ENCODE data around the gene PPP2R2C.

Gene PPP2R2C

DNA sequence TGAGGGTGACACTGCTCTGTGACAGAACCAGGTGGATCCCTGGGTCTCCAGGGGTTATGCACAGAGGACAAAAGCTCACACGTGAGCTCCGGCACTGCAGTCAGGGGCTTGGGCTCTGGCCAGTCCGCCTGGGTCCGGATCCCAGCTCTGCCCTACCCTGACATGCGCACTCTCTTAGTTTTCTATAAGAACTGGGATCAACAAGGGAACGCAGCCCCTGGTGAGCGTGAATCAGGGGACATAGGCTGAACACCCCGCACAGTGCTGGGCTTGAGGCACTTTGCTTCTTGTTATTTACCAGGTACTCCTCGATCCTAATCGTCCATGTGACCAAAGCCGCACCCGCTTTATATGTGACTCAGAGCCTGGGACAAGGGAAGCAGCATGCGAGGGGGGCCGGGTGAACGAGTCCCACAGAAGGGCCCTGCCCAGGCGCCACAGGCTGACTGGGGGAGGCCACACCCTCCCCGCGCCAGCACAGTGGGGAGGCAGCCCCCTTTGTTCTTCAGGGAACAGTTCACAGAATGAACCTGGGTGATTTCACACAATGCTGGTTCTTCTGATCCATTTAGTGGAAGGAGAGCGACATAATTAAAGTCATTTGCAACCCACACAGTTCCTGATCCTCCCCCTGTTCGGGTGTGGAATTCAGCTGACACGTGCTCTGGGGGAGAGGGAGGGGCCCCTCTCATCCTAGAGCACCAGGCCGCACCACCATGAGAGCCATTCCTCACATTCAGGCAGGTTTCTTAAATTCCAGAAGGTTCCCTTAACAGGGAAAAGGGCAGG is 147.2 kb downstream of the PPP2R2C start:
- DNase-seq = no peak

DNA sequence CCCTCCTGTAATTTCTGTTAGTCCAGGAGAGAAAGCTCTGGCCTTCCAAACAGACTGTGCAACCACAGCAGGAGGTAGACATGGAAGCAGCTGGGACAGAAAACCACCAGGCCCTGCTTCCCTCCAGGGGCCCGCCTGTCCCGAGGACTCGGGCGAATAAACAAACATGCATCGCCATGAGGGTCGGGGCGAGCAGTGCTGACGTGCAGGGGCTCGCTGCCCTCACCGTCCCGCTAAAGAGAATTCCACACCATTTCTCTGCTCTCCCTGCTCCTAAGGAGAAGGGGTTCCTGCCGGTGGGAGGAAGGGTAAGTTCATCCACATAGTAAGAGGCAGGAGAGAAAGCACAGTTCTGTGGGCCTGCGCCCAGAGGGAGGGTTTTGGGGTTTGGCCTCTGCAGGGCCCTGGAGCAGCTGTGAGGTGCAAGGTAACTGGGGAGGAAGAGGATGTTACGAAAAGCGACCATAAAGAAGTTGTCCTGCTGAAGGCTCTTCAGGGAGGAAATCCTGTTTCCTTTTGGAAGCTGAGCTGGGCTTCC is 147.9 kb downstream of the PPP2R2C start:
- DNase-seq = no peak

DNA sequence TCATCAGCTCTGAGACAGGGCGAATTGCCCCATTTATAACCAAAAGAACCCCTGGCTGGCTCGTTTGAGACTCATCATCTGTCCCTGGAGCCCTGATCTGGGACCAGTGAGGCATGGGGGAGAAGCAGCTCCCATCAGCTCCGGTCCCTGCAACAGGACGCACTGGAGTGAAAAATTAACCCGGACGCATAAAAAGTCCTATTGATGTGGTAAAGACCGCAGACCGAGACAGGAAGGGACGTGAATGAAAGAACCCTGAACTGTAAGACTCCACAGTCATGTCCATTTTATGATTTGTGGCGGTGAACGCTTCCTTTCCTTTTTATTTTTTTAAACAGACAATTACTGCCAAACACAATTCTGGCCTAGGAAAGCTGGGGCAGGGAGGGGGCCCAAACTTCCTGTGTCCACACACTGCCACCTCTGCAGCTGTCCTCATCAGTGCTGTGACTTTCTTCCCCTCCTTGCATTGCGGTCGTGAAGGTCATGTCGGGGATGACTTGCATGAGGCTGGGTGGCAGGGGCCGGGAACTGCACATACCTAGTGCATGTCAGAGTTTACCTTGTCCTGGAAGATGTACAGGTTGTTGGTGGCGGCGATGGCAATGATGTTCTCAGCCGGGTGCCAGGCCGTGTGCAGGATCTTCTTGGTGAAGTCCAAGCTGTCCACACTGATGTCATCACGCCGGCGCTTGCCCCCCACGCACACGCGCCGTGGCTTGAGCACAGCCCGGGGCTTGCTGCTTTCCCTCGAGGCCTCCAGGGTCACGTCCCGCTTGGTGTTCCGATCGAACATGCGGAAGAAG is 149.4 kb downstream of the PPP2R2C start:
- no peak for DNase-seq

DNA sequence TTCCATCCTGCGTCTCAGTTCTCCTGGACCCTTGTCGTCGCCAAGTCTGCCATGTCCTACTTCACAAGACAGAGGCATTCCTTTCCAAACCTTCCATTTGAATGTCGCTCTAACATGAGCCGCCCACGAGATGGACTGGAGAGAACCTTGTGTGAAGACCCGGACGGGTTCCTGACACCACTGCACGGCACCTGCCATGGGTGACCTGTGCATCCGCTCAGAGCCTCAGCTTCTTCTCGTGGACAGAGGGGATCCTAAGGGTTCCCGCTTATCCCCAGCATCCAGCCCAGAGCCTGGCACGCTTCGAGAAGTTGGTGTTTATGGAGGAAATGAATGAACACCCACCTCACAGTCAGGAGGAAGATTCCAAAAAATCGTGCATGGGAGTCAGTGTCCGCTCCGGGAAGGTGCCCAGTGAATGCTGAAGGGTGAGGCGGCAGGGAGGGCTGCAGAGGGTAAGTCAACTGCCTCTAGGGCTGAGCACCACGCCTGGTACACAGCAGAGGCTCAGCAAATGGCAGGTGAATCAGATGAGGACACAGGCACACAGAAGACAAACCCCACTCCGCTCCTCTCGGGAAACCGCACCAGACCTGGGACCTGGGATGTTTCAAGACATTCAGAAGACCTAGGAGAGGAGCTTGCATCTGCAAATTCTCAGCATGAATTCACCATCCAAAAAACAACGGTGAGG is 150.2 kb downstream of the PPP2R2C start:
- DNase-seq = no peak

DNA sequence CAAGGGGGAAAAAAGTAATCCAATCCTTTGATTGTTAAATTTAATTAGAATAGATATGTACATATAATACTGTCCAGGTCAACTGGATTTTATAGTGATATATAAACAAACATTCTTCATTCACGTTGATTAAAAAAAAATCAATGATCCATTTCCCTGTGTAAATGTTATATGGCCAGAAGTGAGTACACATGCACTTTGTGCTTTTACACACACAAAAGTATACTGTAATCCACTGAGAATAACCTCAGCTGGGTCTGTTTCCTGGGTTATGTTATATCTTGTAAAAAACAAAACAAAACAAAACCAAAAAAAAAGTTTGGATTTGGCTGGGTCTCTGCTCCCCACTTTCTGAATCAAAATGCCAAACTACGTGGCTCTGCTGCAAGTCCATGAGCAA is 151.1 kb downstream of the PPP2R2C start:
- DNase-seq = no peak

DNA sequence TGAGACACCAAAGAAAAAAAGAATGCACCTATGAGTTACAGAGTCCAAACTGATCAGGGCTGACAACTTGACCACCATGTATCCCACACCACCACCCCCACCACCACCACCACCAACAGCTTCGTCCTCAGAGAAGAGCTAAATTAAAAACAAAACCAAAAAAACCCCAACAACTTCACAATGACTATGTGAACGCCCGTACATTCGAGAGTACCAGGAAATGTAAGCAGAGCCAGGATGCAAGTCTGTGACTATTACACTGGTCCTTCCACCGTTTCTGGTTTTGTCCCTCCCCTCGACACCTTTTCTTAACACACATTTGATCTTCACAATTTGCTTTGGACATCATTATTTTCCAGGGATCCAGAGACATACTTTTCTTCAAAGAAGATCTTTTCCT is 151.8 kb downstream of the PPP2R2C start:
- no peak for DNase-seq

DNA sequence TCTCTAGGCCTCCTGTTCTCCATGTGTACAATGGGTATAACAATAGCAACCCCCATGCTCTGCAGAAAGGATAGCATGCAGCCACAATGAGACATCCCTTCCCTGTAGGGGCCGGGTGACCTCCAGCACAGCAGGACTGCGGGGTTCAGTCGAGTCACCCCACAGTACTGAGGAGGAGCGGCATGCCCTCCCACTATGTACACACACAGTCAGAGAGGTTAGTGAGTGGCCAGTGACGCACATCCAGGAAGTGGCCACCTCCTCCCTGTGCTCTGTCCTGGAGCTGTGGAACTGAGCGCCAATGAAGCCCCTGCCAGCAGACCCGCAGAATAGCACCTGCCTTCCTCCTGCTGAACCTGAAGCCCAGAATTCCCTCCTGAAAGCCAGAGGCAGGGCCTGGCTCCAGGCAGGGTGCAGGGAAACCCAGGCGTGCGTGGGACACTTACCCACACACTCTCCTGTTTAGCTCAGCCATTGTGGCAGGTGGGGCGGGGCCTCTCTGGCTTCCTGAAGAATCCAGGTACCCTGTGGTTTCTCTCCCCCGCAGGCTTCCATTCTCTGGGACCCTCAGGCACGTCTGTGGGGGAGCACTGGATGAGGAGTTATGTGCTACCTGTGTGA is 152.8 kb downstream of the PPP2R2C start:
- DNase-seq = no peak

DNA sequence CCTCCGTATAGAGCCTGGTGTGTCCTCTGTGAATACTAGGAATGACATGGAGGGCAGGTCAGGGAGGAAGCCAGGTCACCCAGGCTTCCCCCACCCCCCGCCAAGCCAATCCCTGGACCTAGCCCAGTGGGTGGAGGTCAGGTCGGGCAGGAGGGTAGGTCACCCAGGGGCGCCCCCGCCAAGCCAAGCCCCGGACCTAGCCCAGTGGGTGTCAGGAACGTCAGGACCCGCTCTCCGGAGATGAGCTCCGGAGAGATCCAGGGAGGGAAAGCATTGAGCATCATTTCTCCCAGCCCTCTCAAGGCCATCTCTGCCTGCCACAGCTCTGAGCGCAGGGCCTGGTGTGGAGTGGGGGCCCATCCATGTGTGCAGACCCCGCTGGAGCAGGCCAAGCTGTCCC is 154.2 kb downstream of the PPP2R2C start:
- no peak for DNase-seq

DNA sequence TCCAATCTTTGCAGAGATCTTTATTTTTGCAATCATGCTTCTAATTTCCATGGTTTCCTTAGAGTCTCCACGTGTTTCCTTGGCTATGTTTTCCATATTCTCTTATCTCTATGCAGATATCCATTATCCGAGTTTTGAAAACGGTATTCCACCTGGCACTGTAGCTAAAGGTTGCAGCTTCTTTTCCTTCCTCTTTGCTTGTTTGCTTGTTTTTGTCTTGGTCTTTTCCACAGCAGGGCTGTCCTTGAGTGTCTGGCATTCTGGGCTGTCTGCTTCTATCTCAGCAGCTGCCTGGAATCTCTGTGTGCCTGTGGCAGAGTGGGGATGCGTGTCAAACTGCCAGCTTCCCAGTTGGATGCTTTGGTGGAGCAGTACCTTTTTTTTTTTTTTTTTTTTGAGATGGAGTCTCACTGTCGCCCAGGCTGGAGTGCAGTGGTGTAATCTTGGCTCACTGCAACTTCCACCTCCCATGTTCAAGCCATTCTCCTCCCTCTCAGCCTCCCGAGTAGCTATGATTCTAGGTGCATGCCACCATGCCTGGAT is 155.9 kb downstream of the PPP2R2C start:
- DNase-seq = no peak

DNA sequence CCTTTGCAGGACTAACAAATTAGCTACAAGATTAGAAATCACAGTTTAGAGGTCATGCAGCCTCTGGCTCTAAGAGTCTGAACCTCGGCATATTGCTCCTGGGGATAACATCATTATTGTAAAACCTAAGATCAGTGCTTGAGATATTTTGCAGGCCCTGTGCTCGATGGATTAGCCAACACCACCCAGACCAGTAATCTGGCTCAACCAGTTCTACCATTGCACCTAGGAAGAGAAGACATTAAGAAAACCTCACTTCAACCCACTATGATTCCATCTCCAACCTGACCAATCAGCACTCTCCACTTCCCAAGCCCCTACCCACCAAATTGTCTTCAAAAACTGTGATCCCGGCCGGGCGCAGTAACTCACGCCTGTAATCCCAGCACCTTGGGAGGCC is 159.2 kb downstream of the PPP2R2C start:
- no peak for DNase-seq

DNA sequence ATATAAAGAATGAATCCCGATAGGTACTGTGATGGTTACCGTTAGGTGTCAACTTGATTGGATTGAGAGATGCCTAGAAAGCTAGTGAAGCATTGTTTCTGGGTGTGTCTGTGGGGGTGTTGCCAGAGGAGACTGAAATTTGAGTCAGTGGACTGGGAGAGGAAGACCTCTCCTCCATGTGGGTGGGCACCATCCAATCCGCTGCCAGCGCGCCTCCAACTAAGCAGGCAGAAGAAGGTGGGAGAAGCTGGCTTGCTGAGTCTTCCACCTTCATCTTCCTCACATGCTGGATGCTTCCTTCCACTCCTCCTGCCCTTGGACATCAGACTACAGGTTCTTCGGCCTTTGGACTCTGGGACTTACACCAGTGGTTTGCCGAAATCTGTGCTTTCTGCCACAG is 162.6 kb downstream of the PPP2R2C start:
- DNase-seq = no peak

DNA sequence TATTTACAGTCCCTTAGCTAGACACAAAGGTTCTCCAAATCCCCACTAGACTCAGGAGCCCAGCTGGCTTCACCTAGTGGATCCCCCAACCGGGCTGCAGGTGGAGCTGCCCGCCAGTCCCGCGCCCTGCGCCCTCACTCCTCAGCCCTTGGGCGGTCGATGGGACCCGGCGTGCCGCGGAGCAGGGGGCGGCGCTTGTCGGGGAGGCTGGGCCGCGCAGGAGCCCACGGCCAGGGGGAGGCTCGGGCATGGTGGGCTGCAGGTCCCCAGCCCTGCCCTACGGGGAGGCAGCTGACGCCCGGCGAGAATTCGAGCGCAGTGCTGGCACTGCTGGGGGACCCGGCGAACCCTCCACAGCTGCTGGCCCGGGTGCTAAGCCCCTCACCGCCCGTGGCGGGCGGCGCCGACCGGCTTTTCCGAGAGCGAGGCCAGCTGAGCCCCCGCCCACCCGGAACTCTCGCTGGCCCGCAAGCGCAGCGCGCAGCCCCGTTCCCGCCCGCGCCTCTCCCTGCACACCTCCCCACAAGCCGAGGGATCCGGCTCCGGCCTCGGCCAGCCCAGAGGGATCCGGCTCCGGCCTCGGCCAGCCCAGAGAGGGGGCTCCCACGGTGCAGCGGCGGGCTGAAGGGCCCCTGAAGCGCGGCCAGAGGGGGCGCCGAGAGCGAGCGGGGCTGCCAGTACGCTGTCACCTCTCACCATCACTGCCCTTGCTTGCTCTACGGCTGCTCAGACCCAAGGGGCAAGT is 163.3 kb downstream of the PPP2R2C start:
- no peak for DNase-seq

DNA sequence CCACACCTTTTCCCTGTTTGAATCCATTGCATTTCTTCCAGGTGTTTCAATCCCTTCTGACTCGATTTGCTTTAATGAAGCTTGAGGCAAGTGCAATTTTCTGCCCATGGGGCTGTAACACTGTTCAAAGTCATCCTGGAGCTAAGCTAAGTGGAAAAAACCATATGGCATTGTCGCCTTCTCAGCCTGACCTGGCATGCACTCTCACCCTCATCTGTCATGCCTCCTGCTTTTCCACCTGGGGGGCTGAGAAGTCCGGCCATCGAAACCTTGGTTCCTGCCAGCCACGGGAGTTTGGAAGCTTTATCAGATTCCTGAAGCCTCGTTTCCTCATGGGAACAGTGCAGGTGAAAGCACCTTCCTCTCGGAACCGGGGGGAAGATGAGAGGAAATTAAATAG is 164.5 kb downstream of the PPP2R2C start:
- no peak for DNase-seq

DNA sequence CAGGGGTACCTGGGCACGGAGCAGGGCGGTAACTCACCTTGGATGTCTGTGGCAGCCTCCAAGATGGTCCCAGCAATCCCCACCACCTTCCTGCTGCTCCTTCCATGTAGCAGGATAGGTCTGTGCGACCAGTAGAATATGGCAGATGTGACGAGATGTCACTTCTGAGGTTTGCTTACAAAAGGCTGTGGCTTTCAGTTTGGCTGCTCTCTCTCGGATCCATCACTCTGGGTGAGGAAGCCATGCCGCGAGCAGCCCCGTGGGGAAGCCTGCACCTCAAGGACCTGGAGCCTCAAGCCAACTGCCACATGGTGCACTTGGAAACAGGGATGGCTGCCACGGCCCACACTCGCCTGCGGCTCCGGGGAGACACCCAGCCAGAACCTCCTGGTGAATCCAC is 165.2 kb downstream of the PPP2R2C start:
- no peak for DNase-seq

DNA sequence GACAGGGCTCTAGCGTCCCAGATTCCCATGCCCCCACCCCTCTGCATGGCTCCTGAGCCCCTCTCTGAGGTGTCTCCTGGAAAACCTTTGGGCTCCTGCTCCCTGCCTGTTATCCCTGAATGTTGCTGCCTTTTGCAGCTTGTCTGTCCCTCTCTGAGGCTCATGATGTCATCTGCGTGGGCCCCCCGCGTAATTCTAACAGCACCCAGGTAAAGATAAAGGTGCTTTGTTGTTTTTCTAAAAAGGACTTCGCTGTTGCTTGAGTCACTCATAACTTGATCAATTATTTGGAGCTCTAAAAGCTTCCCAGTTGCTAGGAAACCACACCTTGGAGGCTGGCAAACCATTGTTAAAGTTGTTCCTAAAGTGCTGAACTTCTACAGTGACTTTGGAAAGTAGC is 166.1 kb downstream of the PPP2R2C start:
- no peak for DNase-seq

DNA sequence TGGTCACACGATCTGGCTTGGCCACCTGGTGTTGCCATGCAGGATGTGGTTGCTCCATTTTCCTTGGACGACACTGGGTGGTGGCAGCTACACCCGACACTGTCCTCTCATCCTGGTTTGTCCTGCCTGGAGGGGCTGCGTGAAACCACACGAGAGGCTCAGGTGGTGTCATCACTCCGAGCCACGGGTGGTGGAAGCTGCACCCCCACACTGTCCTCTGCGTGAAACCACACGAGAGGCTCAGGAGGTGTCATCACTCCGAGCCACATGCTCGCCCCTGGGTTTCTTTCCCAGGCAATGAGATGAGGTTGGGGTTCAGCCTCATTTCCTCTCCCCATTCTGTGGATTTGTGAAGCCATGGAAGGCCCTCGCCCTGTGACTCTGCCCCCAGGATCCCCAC is 168.5 kb downstream of the PPP2R2C start:
- no peak for DNase-seq

DNA sequence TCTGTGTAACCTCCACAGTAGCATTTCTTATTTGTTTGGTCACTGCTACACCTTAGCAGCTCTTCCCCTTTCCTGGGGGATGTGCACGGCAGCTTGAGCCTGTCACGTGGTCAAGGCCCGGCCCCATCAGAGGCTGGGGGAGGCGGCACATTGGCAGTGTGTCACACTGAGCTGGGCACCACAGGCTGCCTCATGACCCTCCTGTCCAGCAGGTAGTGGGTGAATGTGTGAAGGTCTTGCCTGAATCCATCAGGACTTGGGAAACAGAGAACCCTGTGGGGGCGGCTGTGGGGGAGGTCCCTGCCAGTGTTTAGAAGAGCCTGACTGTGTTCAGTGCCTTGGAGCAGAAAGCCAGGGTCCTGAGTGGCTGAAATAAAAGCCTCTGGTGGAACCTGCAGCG is 169.5 kb downstream of the PPP2R2C start:
- no peak for DNase-seq

DNA sequence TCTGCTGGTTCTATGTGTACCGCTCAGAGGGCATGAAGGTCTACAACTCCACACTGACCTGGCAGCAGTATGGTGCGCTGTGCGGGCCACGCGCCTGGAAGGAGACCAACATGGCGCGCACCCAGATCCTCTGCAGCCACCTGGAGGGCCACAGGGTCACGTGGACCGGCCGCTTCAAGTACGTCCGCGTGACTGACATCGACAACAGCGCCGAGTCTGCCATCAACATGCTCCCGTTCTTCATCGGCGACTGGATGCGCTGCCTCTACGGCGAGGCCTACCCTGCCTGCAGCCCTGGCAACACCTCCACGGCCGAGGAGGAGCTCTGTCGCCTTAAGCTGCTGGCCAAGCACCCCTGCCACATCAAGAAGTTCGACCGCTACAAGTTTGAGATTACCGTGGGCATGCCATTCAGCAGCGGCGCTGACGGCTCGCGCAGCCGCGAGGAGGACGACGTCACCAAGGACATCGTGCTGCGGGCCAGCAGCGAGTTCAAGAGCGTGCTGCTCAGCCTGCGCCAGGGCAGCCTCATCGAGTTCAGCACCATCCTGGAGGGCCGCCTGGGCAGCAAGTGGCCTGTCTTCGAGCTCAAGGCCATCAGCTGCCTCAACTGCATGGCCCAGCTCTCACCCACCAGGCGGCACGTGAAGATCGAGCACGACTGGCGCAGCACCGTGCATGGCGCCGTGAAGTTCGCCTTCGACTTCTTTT is 170.5 kb downstream of the PPP2R2C start:
- no peak for DNase-seq

DNA sequence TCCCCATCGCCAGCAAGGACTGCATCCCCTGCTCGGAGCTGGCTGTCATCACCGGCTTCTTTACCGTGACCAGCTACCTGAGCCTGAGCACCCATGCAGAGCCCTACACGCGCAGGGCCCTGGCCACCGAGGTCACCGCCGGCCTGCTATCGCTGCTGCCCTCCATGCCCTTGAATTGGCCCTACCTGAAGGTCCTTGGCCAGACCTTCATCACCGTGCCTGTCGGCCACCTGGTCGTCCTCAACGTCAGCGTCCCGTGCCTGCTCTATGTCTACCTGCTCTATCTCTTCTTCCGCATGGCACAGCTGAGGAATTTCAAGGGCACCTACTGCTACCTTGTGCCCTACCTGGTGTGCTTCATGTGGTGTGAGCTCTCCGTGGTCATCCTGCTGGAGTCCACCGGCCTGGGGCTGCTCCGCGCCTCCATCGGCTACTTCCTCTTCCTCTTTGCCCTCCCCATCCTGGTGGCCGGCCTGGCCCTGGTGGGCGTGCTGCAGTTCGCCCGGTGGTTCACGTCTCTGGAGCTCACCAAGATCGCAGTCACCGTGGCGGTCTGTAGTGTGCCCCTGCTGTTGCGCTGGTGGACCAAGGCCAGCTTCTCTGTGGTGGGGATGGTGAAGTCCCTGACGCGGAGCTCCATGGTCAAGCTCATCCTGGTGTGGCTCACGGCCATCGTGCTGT is 171.2 kb downstream of the PPP2R2C start:
- no peak for DNase-seq

DNA sequence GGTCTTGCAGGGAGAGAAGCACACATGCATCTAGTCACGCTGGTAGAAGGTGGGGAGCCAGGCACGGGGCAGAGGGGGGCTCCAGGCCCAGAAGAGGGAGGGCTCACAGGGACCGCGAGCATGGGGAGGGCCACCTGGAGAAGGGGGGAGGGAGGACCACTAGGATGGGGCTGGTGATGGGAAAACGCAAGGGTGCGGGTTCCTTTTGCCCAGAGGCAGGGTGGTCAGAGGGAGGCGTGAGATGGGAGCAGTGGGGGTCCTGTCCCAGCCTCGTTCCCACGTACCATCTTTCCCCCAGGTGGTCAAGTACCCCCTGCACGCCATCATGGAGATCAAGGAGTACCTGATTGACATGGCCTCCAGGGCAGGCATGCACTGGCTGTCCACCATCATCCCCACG is 172.1 kb downstream of the PPP2R2C start:
- no peak for DNase-seq

DNA sequence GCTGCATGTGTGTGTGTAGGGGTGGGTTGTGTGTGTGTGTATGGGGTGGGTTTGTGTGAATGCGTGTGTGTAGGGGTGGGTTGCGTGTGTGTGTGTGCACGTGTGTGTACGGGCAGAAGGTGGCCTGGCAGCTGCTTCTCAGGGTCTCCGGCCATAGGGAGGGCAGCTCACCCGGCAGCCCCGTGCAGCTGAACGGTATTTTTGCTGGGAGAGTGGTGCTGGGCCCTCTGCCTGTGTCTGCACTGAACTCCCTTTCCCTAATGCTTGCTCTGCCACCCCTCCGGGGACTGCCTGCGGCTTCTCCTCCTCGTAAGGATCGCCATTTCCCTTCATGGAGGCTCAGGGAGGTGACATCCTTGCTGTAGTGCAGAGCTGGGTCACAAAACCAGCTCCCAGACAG is 172.5 kb downstream of the PPP2R2C start:
- no peak for DNase-seq

Measured in CD4-positive, alpha-beta T cell treated with Interferon gamma for 1 hour (primary cell).